ENCODE data around the gene RMC1. TPM values are rescaled to one million over a fixed set of nuclear protein-coding genes. Genes with fewer than 3 reads are reported as not detected.

The RMC1 gene
- total RNA-seq, 1 experiment from 2014 or later: 31.0 TPM

DNA sequence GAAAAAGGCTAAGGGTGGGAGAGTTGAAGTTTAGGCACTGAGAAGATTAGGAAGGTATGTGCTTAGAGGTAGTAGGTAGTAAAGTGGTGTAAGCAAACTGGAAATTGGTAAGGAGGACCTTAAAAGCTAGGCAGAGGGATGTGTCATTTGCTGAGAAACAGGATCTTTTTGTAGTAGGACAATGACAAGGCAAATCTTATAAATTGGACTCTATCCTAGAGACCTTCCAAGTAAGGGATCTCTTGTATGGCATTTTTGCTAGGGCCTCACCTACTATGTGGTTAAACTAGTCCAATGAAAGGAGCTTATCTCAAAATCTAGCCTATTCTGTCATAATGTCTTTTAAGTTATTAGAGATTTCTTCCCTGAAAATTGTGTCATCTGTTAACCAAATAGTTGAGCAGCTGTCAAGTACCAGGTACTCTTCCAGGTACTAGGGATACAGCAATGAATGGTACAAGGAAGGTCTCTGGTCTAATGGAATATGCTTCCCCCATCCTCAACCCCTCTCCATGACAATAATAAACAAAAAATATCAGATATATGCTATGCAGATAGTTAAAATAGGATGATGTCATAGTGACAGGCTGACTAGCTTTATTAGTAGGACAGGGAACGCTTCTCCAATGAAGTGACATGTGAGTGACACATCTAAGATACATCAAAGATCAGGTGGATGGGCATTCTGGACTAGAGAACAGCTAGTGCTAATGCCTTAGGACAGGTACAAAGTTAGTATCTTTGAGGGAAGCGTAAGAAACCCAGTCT lies 32.5 kb upstream of the RMC1 start:
- Mint-ChIP-seq H3K9me3 (ENCODE audit: low read depth, unreplicated experiment) (no peaks in the 10 kb centered on the region), H3K27ac (ENCODE audit: unreplicated experiment) (no peak overlapping the region), H3K27me3 (ENCODE audit: unreplicated experiment) (no peaks in the 10 kb centered on the region), H3K4me1 (ENCODE audit: low read depth, unreplicated experiment) (no peaks in the 10 kb centered on the region), H3K4me3 (ENCODE audit: low read depth, unreplicated experiment) (no peak overlapping the region), H3K36me3 (ENCODE audit: insufficient read depth, unreplicated experiment) (peaks cover 46% of the 10 kb centered on the region)
- no TSS peak for BruUV-seq (replicated peaks)
- intact Hi-C loops (cut with micrococcal nuclease; ENCODE audit: unreplicated experiment): no loop called here
- TF ChIP-seq, protein P1, sequence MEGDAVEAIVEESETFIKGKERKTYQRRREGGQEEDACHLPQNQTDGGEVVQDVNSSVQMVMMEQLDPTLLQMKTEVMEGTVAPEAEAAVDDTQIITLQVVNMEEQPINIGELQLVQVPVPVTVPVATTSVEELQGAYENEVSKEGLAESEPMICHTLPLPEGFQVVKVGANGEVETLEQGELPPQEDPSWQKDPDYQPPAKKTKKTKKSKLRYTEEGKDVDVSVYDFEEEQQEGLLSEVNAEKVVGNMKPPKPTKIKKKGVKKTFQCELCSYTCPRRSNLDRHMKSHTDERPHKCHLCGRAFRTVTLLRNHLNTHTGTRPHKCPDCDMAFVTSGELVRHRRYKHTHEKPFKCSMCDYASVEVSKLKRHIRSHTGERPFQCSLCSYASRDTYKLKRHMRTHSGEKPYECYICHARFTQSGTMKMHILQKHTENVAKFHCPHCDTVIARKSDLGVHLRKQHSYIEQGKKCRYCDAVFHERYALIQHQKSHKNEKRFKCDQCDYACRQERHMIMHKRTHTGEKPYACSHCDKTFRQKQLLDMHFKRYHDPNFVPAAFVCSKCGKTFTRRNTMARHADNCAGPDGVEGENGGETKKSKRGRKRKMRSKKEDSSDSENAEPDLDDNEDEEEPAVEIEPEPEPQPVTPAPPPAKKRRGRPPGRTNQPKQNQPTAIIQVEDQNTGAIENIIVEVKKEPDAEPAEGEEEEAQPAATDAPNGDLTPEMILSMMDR (IDR thresholded peaks at IDR 0.05; ENCODE audit: unreplicated experiment): no peak
- DNase-seq: no peak
- CTCF ChIA-PET: no interaction called here

GRCh38 chr18:23471486-23471885 lies 31.8 kb upstream of the RMC1 start:
- H3K4me3 Mint-ChIP-seq (ENCODE audit: low read depth, unreplicated experiment): no peak overlapping the region
- no peaks in the 10 kb centered on the region for H3K9me3 Mint-ChIP-seq (ENCODE audit: low read depth, unreplicated experiment)
- intact Hi-C loops (cut with micrococcal nuclease; ENCODE audit: unreplicated experiment): no loop called here
- H3K27me3 Mint-ChIP-seq (ENCODE audit: unreplicated experiment): no peaks in the 10 kb centered on the region
- H3K4me1 Mint-ChIP-seq (ENCODE audit: low read depth, unreplicated experiment): no peaks in the 10 kb centered on the region
- peaks cover 47% of the 10 kb centered on the region for H3K36me3 Mint-ChIP-seq (ENCODE audit: insufficient read depth, unreplicated experiment)
- DNase-seq: no peak
- no TSS peak for BruUV-seq (replicated peaks)
- CTCF ChIA-PET: no interaction called here
- no peak overlapping the region for H3K27ac Mint-ChIP-seq (ENCODE audit: unreplicated experiment)
- TF ChIP-seq, protein P1 (IDR thresholded peaks at IDR 0.05; ENCODE audit: unreplicated experiment): no peak

GRCh38 chr18:23479829-23480505 lies 23.3 kb upstream of the RMC1 start:
- CTCF ChIA-PET: interaction anchor here (1.1 kb wide), 1 partner anchor 138 kb away, joined by 3 read pairs; no protein-coding TSS in a partner anchor
- TF ChIP-seq, protein P1 (IDR thresholded peaks at IDR 0.05; ENCODE audit: unreplicated experiment): no peak
- BruUV-seq (replicated peaks): no TSS peak
- DNase-seq: no peak
- Mint-ChIP-seq H3K27me3 (ENCODE audit: unreplicated experiment) (no peaks in the 10 kb centered on the region), H3K4me3 (ENCODE audit: low read depth, unreplicated experiment) (no peak overlapping the region), H3K4me1 (ENCODE audit: low read depth, unreplicated experiment) (no peaks in the 10 kb centered on the region), H3K9me3 (ENCODE audit: low read depth, unreplicated experiment) (no peaks in the 10 kb centered on the region), H3K27ac (ENCODE audit: unreplicated experiment) (no peak overlapping the region), H3K36me3 (ENCODE audit: insufficient read depth, unreplicated experiment) (peaks cover 67% of the 10 kb centered on the region)
- intact Hi-C loops (cut with micrococcal nuclease; ENCODE audit: unreplicated experiment): no loop called here

GRCh38 chr18:23484561-23485182 lies 18.6 kb upstream of the RMC1 start:
- DNase-seq: no peak

More at GRCh38 chr18:23484561-23485182, 18.6 kb upstream of the RMC1 start:
- Mint-ChIP-seq H3K4me3 (ENCODE audit: low read depth, unreplicated experiment) (no peak overlapping the region), H3K27me3 (ENCODE audit: unreplicated experiment) (no peaks in the 10 kb centered on the region), H3K9me3 (ENCODE audit: low read depth, unreplicated experiment) (no peaks in the 10 kb centered on the region), H3K27ac (ENCODE audit: unreplicated experiment) (no peak overlapping the region), H3K36me3 (ENCODE audit: insufficient read depth, unreplicated experiment) (peaks cover 26% of the 10 kb centered on the region), H3K4me1 (ENCODE audit: low read depth, unreplicated experiment) (peaks cover 14% of the 10 kb centered on the region)
- intact Hi-C loops (cut with micrococcal nuclease; ENCODE audit: unreplicated experiment): no loop called here
- TF ChIP-seq, protein P1 (IDR thresholded peaks at IDR 0.05; ENCODE audit: unreplicated experiment): no peak
- no TSS peak for BruUV-seq (replicated peaks)
- CTCF ChIA-PET: interaction anchor here (0.6 to 0.7 kb wide), 3 partner anchors 8 to 208 kb away, joined by 3 to 7 read pairs (median 3); no protein-coding TSS in a partner anchor

Measured in Calu3 (cell line).